GM19238 (cell line): ENCODE results near the gene CRADD.
"Not testable (repeated sequence)": the region's sequence is repeated elsewhere in the genome, so short reads cannot be mapped to it uniquely, and the experiment has no call there.

Source experiments
- DNase-seq: peaks from one replicate; pipeline ENCODE4 v3.0.0; 2011; ENCODE audit warnings: low spot score; ENCODE audit not compliant: insufficient read length

Gene CRADD

DNA sequence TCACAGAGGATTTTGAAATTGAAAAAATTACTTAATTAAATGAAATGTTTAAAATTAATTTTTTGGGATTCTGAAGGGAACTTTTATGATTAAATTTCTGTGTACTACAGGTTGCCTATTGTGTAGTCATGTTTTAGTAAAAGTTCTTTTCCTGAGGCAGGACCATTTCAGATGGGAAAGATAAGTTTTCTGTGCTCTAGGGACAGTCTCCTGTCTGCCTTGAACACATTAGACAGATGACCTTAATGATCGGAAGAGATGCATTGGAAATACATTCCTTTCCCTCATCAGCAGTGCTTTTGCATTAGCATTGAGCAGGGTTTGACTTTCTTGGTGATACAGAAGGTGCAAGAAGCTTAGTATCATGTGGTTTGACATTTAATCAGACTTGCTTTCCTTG is 28.1 kb downstream of the CRADD start:
- no peak for DNase-seq

DNA sequence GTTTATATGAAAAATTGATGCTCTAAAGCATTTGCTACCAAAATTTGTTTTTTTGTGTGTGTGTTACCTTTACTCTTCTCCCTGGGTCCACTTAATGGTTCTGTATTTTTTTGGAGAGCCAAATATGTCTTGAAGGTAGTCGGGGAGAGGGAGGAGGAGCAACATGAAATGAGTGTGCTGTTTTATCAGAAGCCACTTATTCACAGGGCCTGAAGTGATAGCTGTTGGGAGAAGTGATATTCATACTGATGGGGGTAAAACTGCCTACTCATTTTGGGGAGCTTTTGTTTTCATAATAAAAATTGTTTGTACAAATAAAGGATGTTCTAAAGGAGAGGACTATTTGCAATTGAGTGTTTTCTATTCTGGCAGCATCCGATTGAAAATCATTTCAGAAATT is 29.2 kb downstream of the CRADD start:
- DNase-seq = no peak

DNA sequence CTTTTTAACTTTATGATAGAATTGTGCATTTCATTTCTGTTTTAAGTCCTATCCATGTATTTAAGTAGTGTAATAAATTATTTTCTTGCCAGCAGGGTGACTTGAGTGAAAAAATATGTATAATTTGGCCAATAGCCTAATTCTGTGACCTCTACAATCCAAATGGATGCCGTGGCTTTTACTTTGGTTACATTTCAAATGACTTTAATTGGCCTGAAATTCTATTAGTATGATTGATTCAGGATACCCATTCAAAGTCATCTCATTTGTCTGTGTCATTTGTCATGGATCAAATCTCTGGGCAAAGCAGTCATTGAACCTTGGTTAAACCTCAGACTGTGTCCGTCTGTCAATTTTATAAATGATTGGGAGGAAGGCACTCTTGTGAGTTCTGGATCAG is 29.6 kb downstream of the CRADD start:
- DNase-seq = no peak

DNA sequence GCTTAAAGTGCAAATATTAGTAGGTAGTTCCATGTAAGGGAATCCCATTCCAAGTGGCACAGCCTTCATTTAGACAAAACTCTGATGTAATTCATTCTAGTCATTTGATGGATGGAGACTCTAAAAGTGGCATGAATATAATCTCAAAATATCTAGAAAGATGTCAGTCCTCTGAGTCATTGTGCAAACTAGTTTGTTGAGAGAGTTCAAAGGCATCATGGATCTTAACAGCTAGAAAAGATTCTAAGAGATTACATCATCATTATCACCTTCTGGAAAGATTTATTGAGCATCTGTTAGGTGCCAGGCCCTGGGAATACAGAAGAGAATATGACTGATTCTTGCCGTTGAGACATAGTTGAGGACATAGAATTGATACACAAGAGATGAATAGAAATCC is 30.7 kb downstream of the CRADD start:
- no peak for DNase-seq

DNA sequence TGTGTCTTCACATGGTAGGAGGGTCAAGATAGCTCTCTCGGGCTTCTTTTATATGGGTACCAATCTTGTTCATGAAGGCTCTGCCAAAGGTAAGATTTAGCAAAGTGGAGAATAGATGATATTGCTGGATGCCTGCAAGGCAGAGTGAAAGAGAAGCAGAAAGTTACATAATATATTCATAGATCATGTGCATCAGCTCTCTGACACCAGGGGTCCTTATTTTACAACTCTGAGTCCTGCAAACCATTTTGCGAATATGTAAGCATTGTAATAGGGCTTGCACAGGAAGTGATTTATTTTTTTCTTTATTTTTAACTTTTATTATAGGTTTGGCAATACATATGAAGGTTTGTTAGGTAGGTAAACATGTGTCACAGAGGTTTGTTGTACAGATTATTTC is 31.8 kb downstream of the CRADD start:
- DNase-seq = no peak

DNA sequence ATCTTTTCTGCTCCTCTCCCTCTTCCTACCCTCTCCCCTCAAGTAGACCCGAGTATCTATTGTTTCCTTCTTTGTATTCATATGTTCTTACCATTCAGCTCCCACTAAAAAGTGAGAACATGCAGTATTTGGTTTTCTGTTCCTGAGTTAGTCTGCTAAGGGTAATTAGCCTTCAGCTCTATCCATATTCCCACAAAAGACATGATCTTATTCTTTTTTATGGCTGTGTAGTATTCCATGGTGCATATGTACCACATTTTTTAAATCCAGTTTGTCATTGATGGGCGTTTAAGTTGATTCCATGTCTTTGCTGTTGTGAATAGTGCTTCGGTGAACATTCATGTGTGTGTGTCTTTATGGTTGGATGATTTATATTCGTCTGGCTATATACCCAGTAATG is 32.2 kb downstream of the CRADD start:
- no peak for DNase-seq

DNA sequence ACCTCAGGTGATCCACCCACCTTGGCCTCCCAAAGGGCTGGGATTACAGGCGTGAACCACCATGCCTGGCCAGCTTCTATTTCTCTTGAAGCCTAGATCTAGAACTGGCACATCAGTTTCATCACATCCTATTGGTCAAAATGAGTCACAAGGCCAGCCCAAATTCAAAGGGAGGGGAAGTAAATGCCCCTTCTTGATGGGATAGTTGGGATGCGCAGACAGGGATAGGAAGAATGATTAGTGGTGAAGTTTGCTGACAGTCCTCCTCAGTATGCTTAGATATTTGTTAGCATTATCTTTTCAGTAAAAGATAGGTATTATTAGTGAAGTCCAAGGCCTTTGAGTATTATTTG is 33.4 kb downstream of the CRADD start:
- DNase-seq = no peak

DNA sequence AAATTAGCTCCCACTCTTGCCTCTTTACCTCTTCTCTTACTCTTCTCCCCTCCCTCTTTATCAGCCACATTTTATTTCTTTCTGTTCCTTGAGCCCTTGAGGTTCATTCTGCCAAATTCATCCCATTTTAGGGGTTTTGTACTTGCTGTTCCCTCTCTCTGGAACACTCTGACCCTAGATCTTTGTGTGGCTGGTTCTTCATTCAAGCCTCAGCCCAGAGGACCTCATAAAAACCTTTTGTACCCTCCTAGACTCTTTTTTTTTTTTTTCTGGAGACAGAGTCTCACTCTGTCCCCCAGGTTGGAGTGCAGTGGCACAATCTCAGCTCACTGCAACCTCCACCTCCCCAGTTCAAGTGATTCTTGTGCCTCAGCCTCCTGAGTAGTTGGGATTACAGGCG is 34.3 kb downstream of the CRADD start:
- not testable (repeated sequence) for DNase-seq

DNA sequence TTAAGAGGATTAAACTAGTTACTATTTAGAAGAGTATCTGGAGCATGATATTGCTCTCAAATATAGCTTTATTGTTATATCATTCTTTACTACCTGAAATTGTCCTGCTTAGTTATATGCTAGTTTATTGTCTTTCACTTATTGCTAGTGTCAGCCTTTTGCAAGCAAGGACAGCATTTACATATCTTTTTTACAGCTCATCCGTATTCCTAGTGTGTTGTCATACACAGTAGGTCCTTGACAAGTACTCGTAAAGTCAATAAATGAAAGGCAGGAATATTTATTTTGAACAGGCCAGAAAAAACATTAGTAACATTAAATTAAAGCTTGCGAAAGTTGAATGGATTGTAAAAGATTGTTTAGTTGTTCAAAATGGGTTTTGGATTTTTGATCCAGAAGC is 35.0 kb downstream of the CRADD start:
- no peak for DNase-seq

DNA sequence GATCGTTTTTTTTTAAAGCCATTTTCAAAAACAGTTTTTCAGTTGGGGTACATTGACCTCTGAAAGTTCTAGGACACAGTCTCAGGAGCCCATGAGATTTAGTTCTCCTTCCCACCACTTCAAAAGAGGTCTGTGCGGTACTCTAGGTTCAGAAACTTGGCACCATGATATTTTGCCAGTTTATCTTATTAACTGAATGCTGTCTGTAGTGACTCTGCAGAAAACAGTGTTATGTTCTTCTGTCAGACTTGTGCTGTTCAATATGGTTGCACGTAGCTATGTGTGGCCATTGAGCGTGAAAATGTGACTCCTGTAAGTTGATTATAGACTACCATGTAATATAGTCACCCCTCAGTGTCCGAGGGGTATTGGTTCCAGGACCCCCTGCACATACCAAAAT is 35.9 kb downstream of the CRADD start:
- no peak for DNase-seq

DNA sequence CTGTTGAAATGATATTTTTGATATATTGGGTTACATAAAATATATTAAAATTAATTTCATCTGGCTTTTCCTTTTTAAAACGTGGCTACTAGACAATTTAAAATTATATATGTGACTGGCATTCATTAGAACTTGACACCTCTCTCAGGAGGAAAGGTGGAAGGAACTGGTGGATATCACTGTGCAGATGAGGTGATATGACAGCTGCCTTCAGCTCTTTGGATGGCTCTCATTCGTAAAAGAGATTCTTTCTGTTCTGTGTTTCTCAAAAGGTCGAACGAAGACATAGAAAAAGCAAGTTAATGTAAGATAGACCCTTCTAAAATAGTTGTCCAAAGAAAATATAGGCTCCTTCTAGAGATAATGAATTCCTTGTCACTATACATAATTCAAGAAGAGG is 36.6 kb downstream of the CRADD start:
- no peak for DNase-seq

DNA sequence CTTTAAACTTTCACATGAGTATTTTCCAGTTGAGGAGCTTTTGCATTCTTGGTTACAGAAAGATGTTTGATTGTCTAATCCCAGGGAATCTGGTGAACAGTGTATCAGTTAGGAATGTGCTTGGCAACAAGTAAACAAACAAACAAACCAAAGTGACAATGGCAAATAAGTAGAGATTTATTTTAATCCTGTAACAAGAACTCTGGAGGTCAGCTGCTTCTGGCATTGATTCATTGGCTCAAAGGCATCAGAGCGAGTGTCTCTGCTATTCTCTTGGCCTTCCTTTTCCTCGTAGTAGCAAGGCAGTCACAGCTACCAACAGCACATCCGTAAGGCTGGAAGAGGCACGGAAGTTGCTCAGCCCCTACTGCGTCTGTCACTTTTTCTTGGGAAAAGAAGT is 37.2 kb downstream of the CRADD start:
- DNase-seq = no peak

DNA sequence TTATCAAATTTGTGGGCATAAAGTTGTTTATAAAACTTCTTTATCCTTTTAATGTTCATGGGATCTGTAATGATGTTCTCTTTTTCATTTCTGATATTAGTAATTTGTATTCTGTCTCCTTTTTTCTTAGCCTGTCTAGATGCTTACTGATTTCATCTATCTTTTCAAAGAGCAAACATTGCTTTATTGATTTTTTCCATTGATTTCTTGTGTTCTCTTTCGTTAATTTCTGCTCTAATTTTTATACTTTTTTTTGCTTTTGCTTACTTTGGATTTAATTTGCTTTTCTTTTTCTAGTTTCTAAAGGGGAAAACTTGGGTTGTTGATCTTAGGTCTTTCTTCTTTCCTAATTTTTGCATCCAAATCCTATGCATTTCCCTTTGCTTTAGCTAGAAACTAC is 42.5 kb downstream of the CRADD start:
- DNase-seq = no peak

DNA sequence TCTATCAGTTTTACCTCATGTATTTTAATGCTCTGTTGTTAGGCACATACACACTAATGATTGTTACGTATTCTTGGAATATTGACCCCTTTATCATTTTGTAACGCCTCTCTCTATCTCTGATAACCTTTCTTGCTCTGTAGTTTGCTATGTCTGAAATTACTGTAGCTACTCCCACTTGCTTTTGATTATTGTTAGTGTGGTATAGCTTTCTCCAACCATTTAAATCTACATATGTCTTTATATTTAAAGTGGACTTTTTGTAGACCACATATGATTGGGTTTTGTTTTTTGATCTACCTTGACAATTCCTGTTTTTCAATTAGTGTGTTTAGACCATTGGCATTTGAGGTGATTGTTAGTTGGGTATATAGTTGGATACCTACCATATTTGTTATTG is 43.4 kb downstream of the CRADD start:
- DNase-seq = no peak

DNA sequence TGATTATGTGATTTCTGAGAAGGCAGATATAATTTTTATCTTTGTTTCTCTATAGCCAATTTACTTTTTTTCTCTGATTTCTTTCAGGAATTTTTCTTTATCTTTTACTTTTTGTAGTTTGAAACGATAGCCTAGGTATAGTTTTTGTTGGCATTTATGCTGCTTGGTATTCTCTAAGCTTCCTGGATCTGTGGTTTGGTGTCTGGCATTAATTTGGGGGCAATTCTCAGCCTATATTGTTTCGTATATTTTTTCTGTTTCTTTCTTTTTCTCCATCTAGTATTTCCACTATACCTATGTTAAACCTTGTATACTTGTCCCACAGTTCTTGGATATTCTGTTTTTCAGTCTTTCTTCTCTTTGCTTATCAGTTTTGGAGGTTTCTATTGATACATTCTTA is 45.0 kb downstream of the CRADD start:
- no peak for DNase-seq

DNA sequence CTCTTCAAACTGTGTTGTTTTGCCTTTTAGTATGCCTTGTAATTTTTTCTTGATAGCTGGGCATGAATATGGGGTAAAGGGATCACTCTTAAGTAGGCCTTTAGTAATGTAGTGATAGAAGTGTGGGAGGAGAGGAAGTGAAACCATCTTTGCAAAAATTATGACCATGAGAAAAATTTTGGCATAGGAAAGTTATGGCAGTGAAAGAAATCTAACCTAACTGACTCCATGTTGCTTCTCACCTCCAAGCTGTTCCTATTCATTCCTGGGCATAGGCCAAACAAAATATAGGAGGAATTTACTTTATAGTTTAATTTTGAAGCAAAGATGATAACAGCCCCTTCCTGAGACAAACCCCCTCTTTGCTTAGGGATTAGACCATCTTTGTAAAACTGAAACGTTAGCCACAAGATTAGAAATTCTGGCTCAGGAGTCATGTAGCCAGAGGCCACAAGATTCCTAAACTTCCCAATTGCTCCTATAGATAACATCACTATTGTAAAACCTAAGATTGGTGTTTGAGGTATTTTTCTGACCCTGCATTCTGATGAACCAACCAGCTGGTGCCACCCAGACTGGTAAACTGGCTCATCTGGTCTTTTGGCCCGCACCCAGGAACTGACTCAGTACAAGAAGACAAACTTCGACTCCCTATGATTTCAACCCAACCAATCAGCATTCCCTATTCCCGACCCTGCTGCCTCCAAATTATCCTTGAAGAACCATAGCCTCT is 45.8 kb downstream of the CRADD start:
- DNase-seq = no peak

DNA sequence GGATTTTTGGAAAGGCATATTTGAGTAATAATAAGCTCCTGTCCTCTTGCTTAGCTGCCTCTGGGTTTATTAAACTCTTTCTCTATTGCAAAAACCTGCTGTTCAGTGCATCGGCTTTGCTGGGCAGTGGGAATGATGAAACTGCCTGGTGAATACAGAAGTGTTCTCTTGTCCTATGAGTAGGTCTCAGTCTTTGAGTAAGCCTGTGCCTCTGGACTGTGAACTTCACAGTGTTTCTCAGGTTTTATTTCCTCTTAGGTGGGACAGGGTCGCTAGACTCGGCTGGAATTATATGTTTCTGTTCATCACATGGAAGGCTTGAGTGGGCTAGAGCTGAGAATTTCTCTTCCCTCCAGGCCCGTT is 46.4 kb downstream of the CRADD start:
- DNase-seq = no peak

DNA sequence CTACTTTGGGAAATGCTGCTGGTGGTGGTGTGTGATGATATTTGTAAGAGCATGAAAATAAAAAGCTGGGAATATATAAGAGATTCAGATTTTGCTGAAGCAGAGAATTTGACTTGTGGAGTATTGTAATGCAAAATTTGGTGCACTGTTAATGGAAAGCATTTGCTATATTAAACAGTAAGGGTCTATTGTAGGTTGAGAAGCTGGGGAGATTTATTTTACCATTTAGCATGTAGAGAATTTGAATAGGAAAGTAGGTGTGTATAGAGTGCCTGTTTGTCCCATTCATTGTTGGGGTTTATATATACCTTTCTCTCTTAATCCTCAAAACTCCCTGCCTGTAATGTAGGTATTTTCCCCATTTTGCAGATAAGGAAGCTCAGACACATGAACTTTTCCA is 48.4 kb downstream of the CRADD start:
- no peak for DNase-seq

DNA sequence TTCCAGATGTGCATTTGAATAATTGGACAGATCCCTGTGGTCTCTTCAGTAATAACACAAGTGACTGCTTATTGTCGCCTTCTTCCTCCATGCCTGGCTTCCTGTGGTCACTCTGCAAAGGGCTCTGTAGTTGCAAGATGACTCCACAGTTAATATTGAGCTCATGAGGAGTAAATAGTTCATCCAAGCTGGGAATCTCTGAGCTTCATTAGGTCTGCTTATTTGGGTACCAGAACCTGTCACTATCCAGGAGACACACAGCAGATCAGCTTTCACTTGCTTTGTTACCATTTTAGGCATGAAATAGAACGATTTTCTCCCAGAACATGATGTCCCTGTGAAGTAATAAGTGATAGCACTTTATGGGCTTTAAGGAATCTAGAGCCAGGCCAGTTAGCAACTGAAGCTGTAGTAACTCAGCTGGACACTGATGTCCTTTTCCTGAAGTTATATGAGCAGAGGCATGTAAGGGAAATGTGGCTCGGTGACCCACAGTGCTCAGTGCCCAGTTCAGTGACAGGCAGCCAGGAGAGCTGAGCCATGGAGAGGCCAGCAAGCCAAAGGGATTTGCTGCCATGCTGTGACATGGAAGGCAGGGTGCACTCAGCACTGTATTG is 50.1 kb downstream of the CRADD start:
- no peak for DNase-seq

DNA sequence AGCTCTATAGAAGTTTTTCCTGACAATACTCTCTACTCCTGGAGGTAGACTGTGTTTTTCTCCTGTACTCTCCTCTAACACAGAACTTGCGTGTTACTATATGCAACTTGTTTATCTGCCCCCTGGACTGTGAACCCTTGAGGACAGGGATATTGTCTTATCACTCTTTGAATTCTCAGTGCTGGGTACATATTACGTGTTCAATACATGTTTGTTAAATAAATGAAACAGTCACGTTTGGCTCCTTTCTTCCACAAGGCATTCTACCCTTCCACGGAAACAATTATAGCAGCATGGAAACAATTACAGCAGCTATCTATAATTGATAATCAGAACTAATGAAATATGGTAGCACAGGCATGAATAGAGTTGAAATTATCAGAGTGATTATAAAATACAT is 50.7 kb downstream of the CRADD start:
- DNase-seq = no peak

DNA sequence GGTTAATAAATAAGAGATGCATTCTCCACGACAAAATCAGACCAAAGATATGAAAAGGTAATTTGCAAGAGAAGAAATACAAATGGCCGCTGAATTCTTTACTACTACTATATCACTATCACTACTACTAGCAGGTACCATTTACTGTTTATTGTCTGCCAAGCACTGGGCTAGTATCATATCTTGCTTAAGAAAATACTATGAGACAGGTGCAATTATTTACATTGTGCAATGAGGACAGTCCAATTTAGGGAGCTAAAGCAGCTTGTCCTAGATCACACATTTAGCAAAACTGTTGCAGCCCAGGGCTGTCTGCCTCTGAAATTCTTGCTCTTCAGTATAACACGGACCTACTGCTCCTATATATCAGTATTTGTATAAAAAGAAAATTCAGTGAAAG is 52.8 kb downstream of the CRADD start:
- DNase-seq = no peak

DNA sequence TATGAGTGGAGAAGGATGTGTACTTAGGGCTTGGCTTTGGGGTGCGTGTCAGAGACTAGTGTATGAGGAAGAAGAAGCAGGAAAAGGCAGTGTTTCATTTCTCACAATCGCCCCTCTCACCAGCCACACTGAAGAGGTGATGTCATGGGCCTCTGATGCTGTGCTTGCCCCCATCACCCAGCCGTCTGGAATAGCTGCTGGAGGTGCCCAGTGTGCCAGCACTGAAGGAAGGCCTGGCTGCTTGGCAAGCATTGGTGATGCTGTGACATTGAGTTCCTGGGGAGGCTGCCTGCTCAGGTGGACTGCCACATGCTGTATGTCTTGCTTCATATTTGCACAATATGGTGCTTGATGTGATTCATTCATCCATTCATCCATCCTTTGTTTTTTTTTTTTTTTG is 56.2 kb downstream of the CRADD start:
- no peak for DNase-seq

DNA sequence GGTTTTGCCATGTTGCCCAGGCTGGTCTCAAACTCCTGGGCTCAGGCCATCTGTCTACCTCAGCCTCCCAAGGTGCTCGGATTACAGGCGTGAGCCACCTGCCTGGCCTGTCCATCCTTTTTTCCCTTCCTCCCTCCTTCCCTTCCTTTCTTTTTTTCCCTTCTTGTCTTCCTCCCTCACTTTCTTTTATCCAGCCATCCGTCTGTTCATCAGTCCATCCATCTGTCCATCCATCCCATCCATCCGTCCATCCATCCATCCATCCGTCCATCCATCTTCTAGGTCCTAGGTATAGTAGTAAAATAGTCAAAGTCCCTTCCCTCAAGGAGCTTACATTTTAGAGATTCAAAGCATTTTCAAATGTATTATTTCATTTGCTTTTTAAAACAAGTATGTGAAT is 56.8 kb downstream of the CRADD start:
- DNase-seq = no peak

DNA sequence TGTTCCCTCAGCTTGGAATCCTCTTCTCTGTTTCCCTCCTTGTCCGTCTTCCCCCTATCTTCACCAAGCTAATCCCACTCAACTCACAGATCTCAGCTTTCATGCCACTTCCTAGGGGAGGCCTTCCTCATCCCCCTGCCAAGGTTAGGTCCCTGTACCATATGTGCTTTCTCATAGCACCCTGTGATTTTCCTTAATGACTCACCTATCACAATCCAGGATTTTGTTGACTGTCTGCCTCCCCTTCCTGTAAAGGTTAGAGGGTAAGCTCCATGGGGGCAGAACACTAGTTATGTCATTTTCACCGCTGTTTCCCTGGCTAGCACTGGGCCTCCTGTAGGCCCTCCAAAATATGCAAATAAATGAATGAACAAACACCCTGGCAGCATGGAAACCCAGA is 57.6 kb downstream of the CRADD start:
- no peak for DNase-seq
